Epidermal melanocyte (primary cell): ENCODE data around the gene MOGAT3.
A peak's percentile ranks its signal among the peaks of the same experiment; 100 is the strongest.

Source experiments
- DNase-seq: peaks from one replicate; pipeline ENCODE4 v3.0.0; 2011; ENCODE audit warnings: low spot score; ENCODE audit not compliant: insufficient read length

Gene MOGAT3

GRCh38 chr7:101200862-101201599 lies at the start of gene MOGAT3:
Gene MOGAT3, minus strand, starts transcription at chr7:101201036. Its CDS starts 182 bp downstream, at chr7:101200854.
- no peak for DNase-seq

- DNase-seq, result no peak
Observed at GRCh38 chr7:101250324-101250723, 49.5 kb upstream of the MOGAT3 start.

- no peak for DNase-seq
Observed at GRCh38 chr7:101248276-101248675, 47.4 kb upstream of the MOGAT3 start.

GRCh38 chr7:101245147-101245668 lies 44.4 kb upstream of the MOGAT3 start:
- no peak for DNase-seq

- DNase-seq, result peak; percentile 74
Observed at GRCh38 chr7:101244375-101245146, 43.7 kb upstream of the MOGAT3 start, which contains the start of gene FIS1. Gene FIS1, minus strand, starts transcription at chr7:101245081. Its CDS starts 77 bp downstream, at chr7:101245004.

- DNase-seq, result peak; percentile 71
Observed at GRCh38 chr7:101243646-101244374, 43.0 kb upstream of the MOGAT3 start.

GRCh38 chr7:101241443-101242349 lies 40.9 kb upstream of the MOGAT3 start:
- DNase-seq, result no peak

GRCh38 chr7:101241015-101241363 lies 40.2 kb upstream of the MOGAT3 start:
- DNase-seq, result no peak

GRCh38 chr7:101240226-101241014 lies 39.6 kb upstream of the MOGAT3 start:
- no peak for DNase-seq

GRCh38 chr7:101239951-101240220 lies 39.0 kb upstream of the MOGAT3 start:
- no peak for DNase-seq

GRCh38 chr7:101239191-101239950 lies 38.5 kb upstream of the MOGAT3 start:
- no peak for DNase-seq

- no peak for DNase-seq
Observed at GRCh38 chr7:101238226-101239182, 37.7 kb upstream of the MOGAT3 start.

- no peak for DNase-seq
Observed at GRCh38 chr7:101237206-101238067, 36.6 kb upstream of the MOGAT3 start, which contains the start of gene CLDN15. Gene CLDN15, minus strand, starts transcription at chr7:101237802. Its CDS starts 221 bp downstream, at chr7:101237581.

- DNase-seq, result no peak
Observed at GRCh38 chr7:101236292-101236835, 35.5 kb upstream of the MOGAT3 start.

GRCh38 chr7:101235522-101235921 lies 34.7 kb upstream of the MOGAT3 start:
- no peak for DNase-seq

- no peak for DNase-seq
Observed at GRCh38 chr7:101235050-101235449, 34.2 kb upstream of the MOGAT3 start.

- no peak for DNase-seq
Observed at GRCh38 chr7:101234636-101235035, 33.8 kb upstream of the MOGAT3 start.
